HG02759 (cell line): Measurements from ENCODE around the gene CHI3L1.
"Not testable (repeated sequence)": the region's sequence is repeated elsewhere in the genome, so short reads cannot be mapped to it uniquely, and the experiment has no call there.

ENCODE experiments used
- ATAC-seq: cut with Tn5 transposase; IDR thresholded peaks from one replicate; pipeline ENCODE4 v1.9.1; 2021; ENCODE audit warnings: mild to moderate bottlenecking, moderate library complexity; ENCODE audit not compliant: unreplicated experiment

CHI3L1 gene

GRCh38 chr1:203186446-203187303 is at the start of gene CHI3L1:
Gene CHI3L1 (minus strand): TSS chr1:203186704. CDS start chr1:203186623, 81 bp downstream.
- no peak for ATAC-seq

- ATAC-seq = not testable (repeated sequence)
Observed at GRCh38 chr1:203234901-203235300, 48.4 kb upstream of the CHI3L1 start.

- no peak for ATAC-seq
Observed at GRCh38 chr1:203229471-203230135, 43.1 kb upstream of the CHI3L1 start, which contains the start of gene CHIT1. Gene CHIT1 (minus strand): TSS chr1:203229673. CDS start chr1:203229636, 37 bp downstream.

- ATAC-seq = no peak
Observed at GRCh38 chr1:203228670-203229069, 42.2 kb upstream of the CHI3L1 start.

- no peak for ATAC-seq
Observed at GRCh38 chr1:203227371-203228083, 41.0 kb upstream of the CHI3L1 start.

- no peak for ATAC-seq
Observed at GRCh38 chr1:203225071-203225470, 38.6 kb upstream of the CHI3L1 start.

- no peak for ATAC-seq
Observed at GRCh38 chr1:203223012-203223775, 36.7 kb upstream of the CHI3L1 start.

GRCh38 chr1:203219934-203220333 is 33.4 kb upstream of the CHI3L1 start:
- ATAC-seq = no peak

- ATAC-seq = no peak
Observed at GRCh38 chr1:203219171-203219570, 32.7 kb upstream of the CHI3L1 start.

- no peak for ATAC-seq
Observed at GRCh38 chr1:203217668-203218067, 31.2 kb upstream of the CHI3L1 start.

GRCh38 chr1:203217139-203217655 is 30.7 kb upstream of the CHI3L1 start:
- ATAC-seq = no peak

GRCh38 chr1:203216274-203217138 is 30.0 kb upstream of the CHI3L1 start:
- ATAC-seq = no peak

GRCh38 chr1:203215573-203215972 is 29.1 kb upstream of the CHI3L1 start:
- ATAC-seq = no peak

- ATAC-seq = no peak
Observed at GRCh38 chr1:203214871-203215270, 28.4 kb upstream of the CHI3L1 start.

- ATAC-seq = no peak
Observed at GRCh38 chr1:203213126-203213525, 26.6 kb upstream of the CHI3L1 start.

- no peak for ATAC-seq
Observed at GRCh38 chr1:203211812-203212211, 25.3 kb upstream of the CHI3L1 start.

GRCh38 chr1:203210988-203211387 is 24.5 kb upstream of the CHI3L1 start:
- no peak for ATAC-seq

GRCh38 chr1:203210350-203210749 is 23.8 kb upstream of the CHI3L1 start:
- no peak for ATAC-seq

GRCh38 chr1:203208181-203208580 is 21.7 kb upstream of the CHI3L1 start:
- ATAC-seq = no peak
